PFSK-1 (cell line): Measurements from ENCODE around the gene CLIC3.

Experiments used
- FOXP2 ChIP-seq: optimal IDR thresholded peaks from 2 replicates; pipeline ENCODE3; 2011; ENCODE audit warnings: borderline replicate concordance, control low read depth, inconsistent platforms; ENCODE audit not compliant: insufficient read depth; ENCODE audit errors: extremely low read length, extremely low read depth
- POLR2AphosphoS5 ChIP-seq: IDR thresholded peaks from 2 replicates; pipeline ENCODE4 v1.6.1; 2012; ENCODE audit warnings: low read depth, mild to moderate bottlenecking, control low read depth, low read length, moderate library complexity

GRCh38 chr9:136949817-136950655, 46.3 kb downstream of the CLIC3 start:
- TF ChIP-seq POLR2AphosphoS5: peak; percentile 59
- TF ChIP-seq FOXP2: no peak
